HepG2 (cell line): ENCODE results near the gene BCL2L2. TPM values are rescaled to one million over a fixed set of nuclear protein-coding genes. Genes with fewer than 3 reads are reported as not detected.

Experiments
- AGO1 ChIP-seq: fragments of 200-400 bp; formaldehyde crosslinking; IDR thresholded peaks from 2 replicates; pipeline ENCODE4 v1.6.1; 2017; ENCODE audit warnings: mild to moderate bottlenecking, low read depth, low read length, moderate library complexity; ENCODE audit not compliant: poor library complexity, severe bottlenecking
- CAMTA2 ChIP-seq: sonication (generic); formaldehyde crosslinking; IDR thresholded peaks from 2 replicates; pipeline ENCODE4 v1.4.0; 2020; ENCODE audit warnings: mild to moderate bottlenecking, missing genetic modification reagents, borderline replicate concordance
- GPN1 ChIP-seq: sonication (generic); formaldehyde crosslinking; IDR thresholded peaks from 2 replicates; pipeline ENCODE4 v1.5.1; 2020; ENCODE audit warnings: missing genetic modification reagents, borderline replicate concordance
- JDP2 ChIP-seq: sonication (generic); formaldehyde crosslinking; IDR thresholded peaks from 2 replicates; pipeline ENCODE4 v1.8.1; 2022; ENCODE audit warnings: missing genetic modification reagents, borderline replicate concordance
- KLF12 ChIP-seq: sonication (generic); formaldehyde crosslinking; IDR thresholded peaks from 2 replicates; pipeline ENCODE4 v1.4.0; 2020; ENCODE audit warnings: missing genetic modification reagents, borderline replicate concordance
- LCORL ChIP-seq, 2 experiments: fragments of 450-650 bp in 1 of 2; sonication (generic) in 1 of 2; formaldehyde crosslinking in 1 of 2; IDR thresholded peaks; 2 replicates each; pipeline versions ENCODE4 v1.5.0 to v1.6.1; 2017 to 2020; ENCODE audit warnings: antibody characterized with exemption in 1 of 2, missing genetic modification reagents in 1 of 2
- NFRKB ChIP-seq: fragments of 450-650 bp; IDR thresholded peaks from 2 replicates; pipeline ENCODE4 v1.6.1; 2017
- SNRNP70 ChIP-seq: fragments of 200-400 bp; formaldehyde crosslinking; IDR thresholded peaks from 2 replicates; pipeline ENCODE4 v1.6.1; 2017; ENCODE audit warnings: mild to moderate bottlenecking, low read depth, low read length, moderate library complexity
- SP140L ChIP-seq: sonication (generic); formaldehyde crosslinking; IDR thresholded peaks from 2 replicates; pipeline ENCODE4 v1.4.0; 2020; ENCODE audit warnings: missing genetic modification reagents, borderline replicate concordance
- SPEN ChIP-seq: sonication (generic); formaldehyde crosslinking; IDR thresholded peaks from 2 replicates; pipeline ENCODE4 v1.5.1; 2020; ENCODE audit warnings: low read depth, mild to moderate bottlenecking, missing genetic modification reagents
- SSRP1 ChIP-seq: IDR thresholded peaks from 2 replicates; pipeline ENCODE4 v1.6.1; 2016; ENCODE audit warnings: control low read depth
- ZBTB20 ChIP-seq: sonication (generic); formaldehyde crosslinking; IDR thresholded peaks from 2 replicates; pipeline ENCODE4 v1.8.1; 2023; ENCODE audit warnings: missing genetic modification reagents, low read depth, mild to moderate bottlenecking, borderline replicate concordance
- ZNF557 ChIP-seq: sonication (generic); formaldehyde crosslinking; IDR thresholded peaks from 2 replicates; pipeline ENCODE4 v1.4.0; 2020; ENCODE audit warnings: missing genetic modification reagents
- ZNF644 ChIP-seq: IDR thresholded peaks from 2 replicates; pipeline ENCODE4 v1.6.1; 2016; ENCODE audit warnings: low read depth
- polyA plus RNA-seq, 8 experiments: library from polyadenylated mRNA; depleted of rRNA in 3 of 8; stranded (reverse) in 7 of 8; unstranded in 1 of 8; fragments of >200 nt; fragmentation: Illumina TruSeq in 4 of 8; extraction: Trizol in 4 of 8; gene quantifications; 2 replicates each; pipeline versions ENCODE4 v1.2.1 to v1.2.3, GENCODE V29; 2011 to 2016; ENCODE audit warnings: low read depth in 4 of 8, missing spikeins in 1 of 8, mixed read lengths in 1 of 8; ENCODE audit not compliant: insufficient read depth in 1 of 8
- total RNA-seq, 5 experiments: library from RNA; depleted of rRNA; stranded (reverse); fragments of >200 nt; fragmentation: Illumina TruSeq; extraction: Trizol; gene quantifications; 2 replicates each; pipeline ENCODE4 v1.2.3, GENCODE V29; 2016; ENCODE audit warnings: low read depth in 1 of 5
- TF ChIP-seq, protein P1 (sequence below), 2 experiments: sonication (generic) in 1 of 2; formaldehyde crosslinking in 1 of 2; IDR thresholded peaks; 2 replicates each; pipeline versions ENCODE4 v1.6.1 to v1.9.0; 2014 to 2022; ENCODE audit warnings: antibody characterized with exemption in 1 of 2, borderline replicate concordance in 1 of 2, inconsistent platforms in 1 of 2, low read depth in 1 of 2, missing genetic modification reagents in 1 of 2
- TF ChIP-seq, protein P2 (sequence below): sonication (generic); formaldehyde crosslinking; IDR thresholded peaks from 2 replicates; pipeline ENCODE4 v1.5.1; 2020; ENCODE audit warnings: missing genetic modification reagents, mild to moderate bottlenecking, borderline replicate concordance
- TF ChIP-seq, protein P3 (sequence below): sonication (generic); formaldehyde crosslinking; IDR thresholded peaks from 2 replicates; pipeline ENCODE4 v1.4.0; 2020; ENCODE audit warnings: missing genetic modification reagents

Gene BCL2L2
- total and polyA plus RNA-seq, 2 of the 13 experiments (the other 11 are each of a cell fraction or from before 2014, with no cell fraction given): 28.1 to 49.8 TPM

DNA sequence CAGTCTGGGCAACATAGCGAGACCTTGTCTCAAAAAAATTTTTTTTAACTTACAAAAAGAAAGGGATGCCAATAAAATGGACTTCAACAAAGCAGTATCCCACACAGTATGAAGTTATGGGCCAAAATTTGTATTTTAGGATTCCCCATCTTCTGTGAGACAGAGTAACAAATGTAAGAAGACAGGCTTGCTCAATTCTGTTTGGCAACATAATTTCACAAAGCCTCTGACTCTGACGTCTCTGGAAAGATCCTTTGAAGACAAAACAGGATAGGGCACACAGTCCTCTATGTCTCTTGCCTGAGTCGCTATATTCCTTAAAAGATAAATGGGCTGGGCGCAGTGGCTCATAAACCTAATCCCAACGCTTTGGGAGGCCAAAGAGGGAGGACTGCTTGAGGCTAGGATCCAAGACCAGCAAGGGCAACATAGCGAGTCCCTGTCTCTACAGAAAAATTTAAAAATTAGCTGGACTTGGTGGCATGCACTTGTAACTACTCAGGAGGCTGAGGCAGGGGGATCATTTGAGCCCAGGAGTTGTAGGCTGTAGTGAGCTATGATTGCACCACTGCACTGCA lies 19.6 kb upstream of the BCL2L2 start (continued):
- TF ChIP-seq, protein P1, sequence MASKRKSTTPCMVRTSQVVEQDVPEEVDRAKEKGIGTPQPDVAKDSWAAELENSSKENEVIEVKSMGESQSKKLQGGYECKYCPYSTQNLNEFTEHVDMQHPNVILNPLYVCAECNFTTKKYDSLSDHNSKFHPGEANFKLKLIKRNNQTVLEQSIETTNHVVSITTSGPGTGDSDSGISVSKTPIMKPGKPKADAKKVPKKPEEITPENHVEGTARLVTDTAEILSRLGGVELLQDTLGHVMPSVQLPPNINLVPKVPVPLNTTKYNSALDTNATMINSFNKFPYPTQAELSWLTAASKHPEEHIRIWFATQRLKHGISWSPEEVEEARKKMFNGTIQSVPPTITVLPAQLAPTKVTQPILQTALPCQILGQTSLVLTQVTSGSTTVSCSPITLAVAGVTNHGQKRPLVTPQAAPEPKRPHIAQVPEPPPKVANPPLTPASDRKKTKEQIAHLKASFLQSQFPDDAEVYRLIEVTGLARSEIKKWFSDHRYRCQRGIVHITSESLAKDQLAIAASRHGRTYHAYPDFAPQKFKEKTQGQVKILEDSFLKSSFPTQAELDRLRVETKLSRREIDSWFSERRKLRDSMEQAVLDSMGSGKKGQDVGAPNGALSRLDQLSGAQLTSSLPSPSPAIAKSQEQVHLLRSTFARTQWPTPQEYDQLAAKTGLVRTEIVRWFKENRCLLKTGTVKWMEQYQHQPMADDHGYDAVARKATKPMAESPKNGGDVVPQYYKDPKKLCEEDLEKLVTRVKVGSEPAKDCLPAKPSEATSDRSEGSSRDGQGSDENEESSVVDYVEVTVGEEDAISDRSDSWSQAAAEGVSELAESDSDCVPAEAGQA (IDR thresholded peaks at IDR 0.05; ENCODE audit: low read depth): no peak
- TF ChIP-seq, protein P1 (CRISPR knock-in tag; IDR thresholded peaks at IDR 0.05; ENCODE audit: borderline replicate concordance): no peak
- TF ChIP-seq ZNF644 (CRISPR knock-in tag) (no peak), SP140L (CRISPR knock-in tag) (no peak), ZBTB20 (CRISPR knock-in tag) (no peak), SNRNP70 (no peak), SSRP1 (CRISPR knock-in tag) (no peak), NFRKB (no peak), JDP2 (CRISPR knock-in tag) (no peak), ZNF557 (CRISPR knock-in tag) (no peak), KLF12 (CRISPR knock-in tag) (no peak), SPEN (CRISPR knock-in tag) (no peak), GPN1 (CRISPR knock-in tag) (no peak), AGO1 (no peak), CAMTA2 (no peak), LCORL (IDR thresholded peaks at IDR 0.05) (no peak), LCORL (CRISPR knock-in tag; IDR thresholded peaks at IDR 0.05) (no peak)
- TF ChIP-seq, protein P2, sequence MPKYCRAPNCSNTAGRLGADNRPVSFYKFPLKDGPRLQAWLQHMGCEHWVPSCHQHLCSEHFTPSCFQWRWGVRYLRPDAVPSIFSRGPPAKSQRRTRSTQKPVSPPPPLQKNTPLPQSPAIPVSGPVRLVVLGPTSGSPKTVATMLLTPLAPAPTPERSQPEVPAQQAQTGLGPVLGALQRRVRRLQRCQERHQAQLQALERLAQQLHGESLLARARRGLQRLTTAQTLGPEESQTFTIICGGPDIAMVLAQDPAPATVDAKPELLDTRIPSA (CRISPR knock-in tag): peak; percentile 62; the same call in 1 of the 2 replicates
- TF ChIP-seq, protein P3, sequence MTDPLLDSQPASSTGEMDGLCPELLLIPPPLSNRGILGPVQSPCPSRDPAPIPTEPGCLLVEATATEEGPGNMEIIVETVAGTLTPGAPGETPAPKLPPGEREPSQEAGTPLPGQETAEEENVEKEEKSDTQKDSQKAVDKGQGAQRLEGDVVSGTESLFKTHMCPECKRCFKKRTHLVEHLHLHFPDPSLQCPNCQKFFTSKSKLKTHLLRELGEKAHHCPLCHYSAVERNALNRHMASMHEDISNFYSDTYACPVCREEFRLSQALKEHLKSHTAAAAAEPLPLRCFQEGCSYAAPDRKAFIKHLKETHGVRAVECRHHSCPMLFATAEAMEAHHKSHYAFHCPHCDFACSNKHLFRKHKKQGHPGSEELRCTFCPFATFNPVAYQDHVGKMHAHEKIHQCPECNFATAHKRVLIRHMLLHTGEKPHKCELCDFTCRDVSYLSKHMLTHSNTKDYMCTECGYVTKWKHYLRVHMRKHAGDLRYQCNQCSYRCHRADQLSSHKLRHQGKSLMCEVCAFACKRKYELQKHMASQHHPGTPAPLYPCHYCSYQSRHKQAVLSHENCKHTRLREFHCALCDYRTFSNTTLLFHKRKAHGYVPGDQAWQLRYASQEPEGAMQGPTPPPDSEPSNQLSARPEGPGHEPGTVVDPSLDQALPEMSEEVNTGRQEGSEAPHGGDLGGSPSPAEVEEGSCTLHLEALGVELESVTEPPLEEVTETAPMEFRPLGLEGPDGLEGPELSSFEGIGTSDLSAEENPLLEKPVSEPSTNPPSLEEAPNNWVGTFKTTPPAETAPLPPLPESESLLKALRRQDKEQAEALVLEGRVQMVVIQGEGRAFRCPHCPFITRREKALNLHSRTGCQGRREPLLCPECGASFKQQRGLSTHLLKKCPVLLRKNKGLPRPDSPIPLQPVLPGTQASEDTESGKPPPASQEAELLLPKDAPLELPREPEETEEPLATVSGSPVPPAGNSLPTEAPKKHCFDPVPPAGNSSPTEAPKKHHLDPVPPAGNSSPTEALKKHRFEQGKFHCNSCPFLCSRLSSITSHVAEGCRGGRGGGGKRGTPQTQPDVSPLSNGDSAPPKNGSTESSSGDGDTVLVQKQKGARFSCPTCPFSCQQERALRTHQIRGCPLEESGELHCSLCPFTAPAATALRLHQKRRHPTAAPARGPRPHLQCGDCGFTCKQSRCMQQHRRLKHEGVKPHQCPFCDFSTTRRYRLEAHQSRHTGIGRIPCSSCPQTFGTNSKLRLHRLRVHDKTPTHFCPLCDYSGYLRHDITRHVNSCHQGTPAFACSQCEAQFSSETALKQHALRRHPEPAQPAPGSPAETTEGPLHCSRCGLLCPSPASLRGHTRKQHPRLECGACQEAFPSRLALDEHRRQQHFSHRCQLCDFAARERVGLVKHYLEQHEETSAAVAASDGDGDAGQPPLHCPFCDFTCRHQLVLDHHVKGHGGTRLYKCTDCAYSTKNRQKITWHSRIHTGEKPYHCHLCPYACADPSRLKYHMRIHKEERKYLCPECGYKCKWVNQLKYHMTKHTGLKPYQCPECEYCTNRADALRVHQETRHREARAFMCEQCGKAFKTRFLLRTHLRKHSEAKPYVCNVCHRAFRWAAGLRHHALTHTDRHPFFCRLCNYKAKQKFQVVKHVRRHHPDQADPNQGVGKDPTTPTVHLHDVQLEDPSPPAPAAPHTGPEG: peak; percentile 4; the same call in 1 of the 2 replicates
